ENCODE measurements around the gene RPL27A. TPM values are rescaled to one million over a fixed set of nuclear protein-coding genes. Genes with fewer than 3 reads are reported as not detected.

RPL27A gene
- total and polyA plus RNA-seq, 3 donors from 2014 or later: 340 to 1,052 (median 586) TPM

DNA sequence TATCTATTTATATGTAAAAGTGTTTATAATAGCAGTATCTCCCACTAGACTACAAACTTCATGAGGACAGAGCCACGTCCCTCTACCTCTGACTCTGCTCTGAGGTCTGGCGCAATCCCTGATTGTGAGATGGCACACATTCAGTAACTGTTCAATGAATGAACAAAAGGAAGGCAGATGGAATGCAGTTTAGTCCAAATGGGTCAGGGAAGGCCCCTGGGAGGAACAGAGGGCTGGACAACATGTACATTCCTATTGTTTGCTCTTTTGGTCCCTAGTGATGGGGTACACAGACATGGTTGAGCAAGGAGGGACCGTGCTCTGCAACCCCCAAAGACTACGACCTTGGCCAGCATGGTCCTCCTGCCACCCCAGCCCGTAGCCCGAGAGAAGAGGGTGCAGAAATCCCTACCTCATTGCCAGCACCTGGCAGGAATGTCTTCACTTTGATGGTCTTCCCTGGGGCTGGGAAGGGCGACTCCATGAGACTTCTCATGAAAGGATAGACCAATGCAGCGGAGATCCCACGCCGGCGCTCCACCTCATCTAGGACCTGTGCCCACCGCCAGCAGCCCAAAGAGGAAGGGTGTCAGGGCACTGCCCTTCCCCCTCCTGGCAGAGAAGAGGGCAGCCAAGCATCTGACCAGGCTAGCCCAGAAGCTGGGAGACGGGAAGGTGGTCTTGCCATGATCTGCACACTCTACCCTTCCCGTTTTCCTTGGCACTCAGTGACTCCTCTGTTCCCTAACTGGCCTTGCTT, 24.3 kb downstream of the RPL27A start:
- H3K27ac ChIP-seq: peak overlapping the region; percentile 89 to 90
- no peaks in the 10 kb centered on the region for H3K27me3 ChIP-seq
- DNase-seq: no peak
- no peaks in the 10 kb centered on the region for H3K36me3 ChIP-seq (ENCODE audit: low read depth, missing control alignments)
- intact Hi-C loops (cut with DNase I; ENCODE audit: low total_unique reads): no loop called here
- no peaks in the 10 kb centered on the region for H3K9me3 ChIP-seq
- 73 to 80% methylated on average over 9 to 14 of the region's 14 CpGs for WGBS, 2 donors
- peaks cover 42% of the 10 kb centered on the region for H3K4me1 ChIP-seq
- TF ChIP-seq POLR2A (IDR thresholded peaks at IDR 0.05): no peak
- TF ChIP-seq, protein P1, sequence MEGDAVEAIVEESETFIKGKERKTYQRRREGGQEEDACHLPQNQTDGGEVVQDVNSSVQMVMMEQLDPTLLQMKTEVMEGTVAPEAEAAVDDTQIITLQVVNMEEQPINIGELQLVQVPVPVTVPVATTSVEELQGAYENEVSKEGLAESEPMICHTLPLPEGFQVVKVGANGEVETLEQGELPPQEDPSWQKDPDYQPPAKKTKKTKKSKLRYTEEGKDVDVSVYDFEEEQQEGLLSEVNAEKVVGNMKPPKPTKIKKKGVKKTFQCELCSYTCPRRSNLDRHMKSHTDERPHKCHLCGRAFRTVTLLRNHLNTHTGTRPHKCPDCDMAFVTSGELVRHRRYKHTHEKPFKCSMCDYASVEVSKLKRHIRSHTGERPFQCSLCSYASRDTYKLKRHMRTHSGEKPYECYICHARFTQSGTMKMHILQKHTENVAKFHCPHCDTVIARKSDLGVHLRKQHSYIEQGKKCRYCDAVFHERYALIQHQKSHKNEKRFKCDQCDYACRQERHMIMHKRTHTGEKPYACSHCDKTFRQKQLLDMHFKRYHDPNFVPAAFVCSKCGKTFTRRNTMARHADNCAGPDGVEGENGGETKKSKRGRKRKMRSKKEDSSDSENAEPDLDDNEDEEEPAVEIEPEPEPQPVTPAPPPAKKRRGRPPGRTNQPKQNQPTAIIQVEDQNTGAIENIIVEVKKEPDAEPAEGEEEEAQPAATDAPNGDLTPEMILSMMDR (IDR thresholded peaks at IDR 0.05): no peak
- no peak overlapping the region for H3K4me3 ChIP-seq

DNA sequence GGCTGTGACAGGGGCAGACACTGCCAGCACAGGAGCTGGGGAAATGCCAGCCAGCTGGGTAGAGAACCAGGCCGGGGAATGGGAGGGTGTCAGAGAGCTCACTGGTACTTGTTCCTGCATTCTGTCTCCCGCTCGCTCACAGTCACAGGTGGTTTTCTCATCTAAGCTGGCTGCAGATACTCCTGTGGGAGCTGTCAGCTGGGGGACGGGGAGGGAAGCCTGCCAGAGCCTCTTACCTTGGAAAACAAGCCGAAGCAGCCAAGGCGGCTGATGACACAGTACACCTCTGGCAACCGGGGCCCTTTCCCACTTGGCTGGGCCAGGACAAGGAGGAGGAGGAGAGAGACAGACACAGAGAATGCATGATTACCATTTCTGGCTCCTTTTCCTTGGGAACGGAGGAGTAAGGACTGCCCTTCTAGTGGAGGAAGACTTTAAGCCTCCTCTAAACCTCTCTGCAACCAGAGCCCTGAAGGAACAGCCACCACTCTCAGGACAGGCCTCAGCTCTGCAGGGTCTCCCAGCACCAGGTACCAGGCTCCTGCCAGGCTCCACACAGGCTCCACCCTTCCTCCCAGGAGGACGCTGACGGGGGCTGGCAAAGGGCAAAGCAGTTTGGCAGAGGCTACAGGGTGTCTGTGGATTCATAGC, 25.1 kb downstream of the RPL27A start:
- DNase-seq: peak; percentile 91
- H3K4me3 ChIP-seq: no peak overlapping the region
- TF ChIP-seq, protein P1 (IDR thresholded peaks at IDR 0.05): no peak
- TF ChIP-seq POLR2A (IDR thresholded peaks at IDR 0.05): no peak
- intact Hi-C loops (cut with DNase I; ENCODE audit: low total_unique reads): no loop called here
- H3K27ac ChIP-seq: peak overlapping the region; percentile 89 to 90
- no peaks in the 10 kb centered on the region for H3K27me3 ChIP-seq
- peaks cover 40% of the 10 kb centered on the region for H3K4me1 ChIP-seq
- no peaks in the 10 kb centered on the region for H3K36me3 ChIP-seq (ENCODE audit: low read depth, missing control alignments)
- no peaks in the 10 kb centered on the region for H3K9me3 ChIP-seq
- 37 to 68% methylated on average over 9 to 10 of the region's 10 CpGs for WGBS, 2 donors

DNA sequence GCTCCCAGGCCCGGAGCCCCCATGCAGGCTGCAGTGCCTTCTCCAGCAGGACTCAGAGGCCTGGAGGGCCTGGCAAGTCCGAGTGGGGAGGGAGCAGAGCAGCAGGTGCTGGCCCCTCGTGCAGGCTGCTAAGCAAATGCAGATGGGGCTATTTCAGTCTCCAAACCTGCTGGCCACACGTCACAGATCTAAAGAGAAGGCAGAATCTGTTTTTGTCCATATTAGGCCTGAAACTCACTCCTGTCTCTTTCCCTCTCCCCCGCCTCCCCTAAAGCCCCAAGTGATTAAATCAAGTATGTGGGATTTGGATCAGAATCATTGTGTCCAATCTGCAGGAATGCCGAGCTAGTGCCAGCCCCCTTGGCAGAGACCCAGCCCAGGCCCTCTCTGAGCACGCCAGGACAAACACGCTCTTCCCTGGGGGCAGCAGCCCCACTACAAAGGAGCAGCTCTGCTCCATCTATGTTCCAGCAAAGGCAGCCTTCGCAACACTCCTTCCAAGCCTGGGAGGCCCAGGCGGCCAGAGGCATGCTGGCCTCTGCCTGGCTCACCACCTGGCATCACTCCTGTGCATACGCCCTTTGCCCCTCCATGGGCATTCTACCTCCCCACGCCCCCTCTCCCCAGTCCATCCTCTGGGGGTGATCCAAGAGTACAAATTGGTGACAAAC, 26.5 kb downstream of the RPL27A start:
- Histone ChIP-seq H3K36me3 (ENCODE audit: low read depth, missing control alignments) (no peaks in the 10 kb centered on the region), H3K27ac (peak overlapping the region; percentile 89 to 90), H3K4me3 (no peak overlapping the region), H3K9me3 (no peaks in the 10 kb centered on the region), H3K4me1 (peaks cover 37% of the 10 kb centered on the region), H3K27me3 (no peaks in the 10 kb centered on the region)
- peak; percentile 92 for DNase-seq
- intact Hi-C loops (cut with DNase I; ENCODE audit: low total_unique reads): no loop called here
- no peak for TF ChIP-seq POLR2A (IDR thresholded peaks at IDR 0.05)
- TF ChIP-seq, protein P1 (IDR thresholded peaks at IDR 0.05): no peak
- WGBS, 2 donors: 23 to 38% methylated on average over 11 to 12 of the region's 12 CpGs

DNA sequence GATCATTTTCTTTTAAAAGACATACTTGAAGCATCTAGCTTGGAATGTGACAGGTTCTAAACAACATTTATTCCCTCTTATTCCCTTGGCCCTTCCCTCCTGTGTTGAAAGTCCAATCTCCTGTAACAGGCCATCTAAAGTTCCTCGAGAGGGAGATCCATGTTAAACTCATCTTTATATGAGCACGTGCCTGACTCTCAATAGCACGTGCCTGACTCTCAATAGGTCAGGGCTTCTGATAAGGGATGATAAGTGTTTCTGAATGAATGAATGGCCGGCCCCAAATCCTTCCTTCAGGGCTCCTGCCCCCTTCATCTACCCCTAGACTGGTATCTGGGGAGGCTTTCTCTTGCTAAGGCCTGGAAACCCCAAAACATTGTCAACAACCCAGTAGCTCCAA, 27.2 kb downstream of the RPL27A start:
- Histone ChIP-seq H3K4me1 (peaks cover 38% of the 10 kb centered on the region), H3K4me3 (no peak overlapping the region)
- TF ChIP-seq, protein P1 (IDR thresholded peaks at IDR 0.05): no peak
- TF ChIP-seq POLR2A (IDR thresholded peaks at IDR 0.05): no peak

More for the DNA sequence above, 27.2 kb downstream of the RPL27A start:
- Histone ChIP-seq H3K9me3 (no peaks in the 10 kb centered on the region), H3K36me3 (ENCODE audit: low read depth, missing control alignments) (no peaks in the 10 kb centered on the region), H3K27ac (peak overlapping the region; percentile 89 to 90), H3K27me3 (no peaks in the 10 kb centered on the region)
- no peak for DNase-seq
- WGBS, 2 donors: 70 to 78% methylated on average over 4 of the region's 4 CpGs
- intact Hi-C loops (cut with DNase I; ENCODE audit: low total_unique reads): no loop called here

Measured in testis (tissue), 3 donors.